AG09319 (cell line): Measurements from ENCODE around the gene DEF6.

Experiments
- DNase-seq: peaks from one replicate; pipeline ENCODE4 v3.0.0-alpha.2; 2010; ENCODE audit warnings: low read depth; ENCODE audit errors: extremely low read depth
- CTCF ChIP-seq: IDR thresholded peaks from 2 replicates; pipeline ENCODE4 v1.5.1; 2011; ENCODE audit warnings: low read depth, mild to moderate bottlenecking, inconsistent platforms, low read length, moderate library complexity

DEF6 gene

GRCh38 chr6:35267446-35267845 is 30.2 kb upstream of the DEF6 start:
- DNase-seq: no peak
- no peak for TF ChIP-seq CTCF

GRCh38 chr6:35267897-35268296 is 29.7 kb upstream of the DEF6 start:
- no peak for TF ChIP-seq CTCF
- DNase-seq: no peak

- no peak for DNase-seq
- TF ChIP-seq CTCF: no peak
Observed at GRCh38 chr6:35272005-35272404, 25.6 kb upstream of the DEF6 start.

GRCh38 chr6:35273822-35274559 is 23.6 kb upstream of the DEF6 start:
- no peak for TF ChIP-seq CTCF
- DNase-seq: no peak

GRCh38 chr6:35275744-35276260 is 21.8 kb upstream of the DEF6 start:
- no peak for TF ChIP-seq CTCF
- no peak for DNase-seq

- no peak for DNase-seq
- TF ChIP-seq CTCF: no peak
Observed at GRCh38 chr6:35278708-35279107, 18.9 kb upstream of the DEF6 start.

GRCh38 chr6:35280903-35281302 is 16.7 kb upstream of the DEF6 start:
- no peak for DNase-seq

More at GRCh38 chr6:35280903-35281302, 16.7 kb upstream of the DEF6 start:
- no peak for TF ChIP-seq CTCF
